Measurements from ENCODE around the gene GAB1.
A peak's percentile ranks its signal among the peaks of the same experiment; 100 is the strongest.

The GAB1 gene

GRCh38 chr4:143358923-143359643 is 22.4 kb downstream of the GAB1 start:
- no peak for TF ChIP-seq ZNF274 (IDR thresholded peaks at IDR 0.05; ENCODE audit: low read depth, low read length)
- peak overlapping the region; percentile 46 for H3K4me3 ChIP-seq (ENCODE audit: low read length)

- TF ChIP-seq ZNF274 (IDR thresholded peaks at IDR 0.05; ENCODE audit: low read depth, low read length): no peak
- H3K4me3 ChIP-seq (ENCODE audit: low read length): peak overlapping the region; percentile 46
Observed at GRCh38 chr4:143359644-143360193, 23.0 kb downstream of the GAB1 start.

GRCh38 chr4:143360838-143361625 is 24.4 kb downstream of the GAB1 start:
- TF ChIP-seq ZNF274 (IDR thresholded peaks at IDR 0.05; ENCODE audit: low read depth, low read length): no peak
- no peak overlapping the region for H3K4me3 ChIP-seq (ENCODE audit: low read length)

GRCh38 chr4:143362349-143363046 is 25.8 kb downstream of the GAB1 start:
- no peak overlapping the region for H3K4me3 ChIP-seq (ENCODE audit: low read length)
- TF ChIP-seq ZNF274 (IDR thresholded peaks at IDR 0.05; ENCODE audit: low read depth, low read length): no peak

DNA sequence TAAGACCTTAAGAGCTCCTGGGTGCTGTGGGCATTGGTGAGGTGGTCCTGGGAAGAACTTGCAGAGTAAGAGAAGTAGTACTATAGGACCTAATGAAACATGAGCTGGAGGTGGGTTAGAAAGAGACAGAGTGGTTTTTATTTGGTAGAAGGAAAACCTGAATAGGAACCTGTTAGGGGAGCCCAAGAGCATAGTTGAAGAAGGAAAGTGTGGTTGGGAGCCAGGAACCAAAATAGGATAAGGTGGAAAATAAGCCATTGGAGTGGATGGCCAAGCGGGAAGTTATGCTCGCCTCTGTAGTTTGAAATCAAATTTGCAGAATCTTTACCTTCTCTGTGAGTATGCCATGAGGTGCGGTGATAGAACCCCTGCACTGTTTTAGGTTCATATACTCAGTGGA is 26.7 kb downstream of the GAB1 start:
- no peak overlapping the region for H3K4me3 ChIP-seq (ENCODE audit: low read length)
- TF ChIP-seq ZNF274 (IDR thresholded peaks at IDR 0.05; ENCODE audit: low read depth, low read length): no peak

- H3K4me3 ChIP-seq (ENCODE audit: low read length): no peak overlapping the region
- no peak for TF ChIP-seq ZNF274 (IDR thresholded peaks at IDR 0.05; ENCODE audit: low read depth, low read length)
Observed at GRCh38 chr4:143364063-143364462, 27.4 kb downstream of the GAB1 start.

- TF ChIP-seq ZNF274 (IDR thresholded peaks at IDR 0.05; ENCODE audit: low read depth, low read length): no peak
- H3K4me3 ChIP-seq (ENCODE audit: low read length): no peak overlapping the region
Observed at GRCh38 chr4:143367863-143368262, 31.2 kb downstream of the GAB1 start.

DNA sequence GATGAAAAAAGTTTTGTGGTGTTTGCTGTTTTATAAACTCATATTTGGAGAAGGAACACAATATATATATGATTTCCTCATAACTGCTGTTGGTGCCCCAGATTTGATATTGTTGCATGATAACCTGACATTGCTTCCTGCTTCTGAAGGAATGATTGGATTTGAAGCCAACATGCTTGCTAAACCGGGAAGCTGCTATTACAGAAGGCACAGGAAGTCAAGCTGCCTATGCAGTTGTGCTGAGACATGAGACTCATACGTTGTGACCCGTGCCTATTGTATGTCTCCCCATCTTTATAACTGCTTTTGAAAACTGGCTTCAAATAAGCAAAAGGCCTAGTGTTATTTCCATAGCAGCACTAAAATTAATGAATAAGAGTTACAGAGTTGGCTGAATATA is 32.9 kb downstream of the GAB1 start:
- H3K4me3 ChIP-seq (ENCODE audit: low read length): no peak overlapping the region

GRCh38 chr4:143372093-143372915 is 35.6 kb downstream of the GAB1 start:
- H3K4me3 ChIP-seq (ENCODE audit: low read length): no peak overlapping the region
- no peak for TF ChIP-seq ZNF274 (IDR thresholded peaks at IDR 0.05; ENCODE audit: low read depth, low read length)

More for the DNA sequence above, 32.9 kb downstream of the GAB1 start:
- TF ChIP-seq ZNF274 (IDR thresholded peaks at IDR 0.05; ENCODE audit: low read depth, low read length): no peak

GRCh38 chr4:143374255-143374654 is 37.6 kb downstream of the GAB1 start:
- no peak overlapping the region for H3K4me3 ChIP-seq (ENCODE audit: low read length)
- no peak for TF ChIP-seq ZNF274 (IDR thresholded peaks at IDR 0.05; ENCODE audit: low read depth, low read length)

DNA sequence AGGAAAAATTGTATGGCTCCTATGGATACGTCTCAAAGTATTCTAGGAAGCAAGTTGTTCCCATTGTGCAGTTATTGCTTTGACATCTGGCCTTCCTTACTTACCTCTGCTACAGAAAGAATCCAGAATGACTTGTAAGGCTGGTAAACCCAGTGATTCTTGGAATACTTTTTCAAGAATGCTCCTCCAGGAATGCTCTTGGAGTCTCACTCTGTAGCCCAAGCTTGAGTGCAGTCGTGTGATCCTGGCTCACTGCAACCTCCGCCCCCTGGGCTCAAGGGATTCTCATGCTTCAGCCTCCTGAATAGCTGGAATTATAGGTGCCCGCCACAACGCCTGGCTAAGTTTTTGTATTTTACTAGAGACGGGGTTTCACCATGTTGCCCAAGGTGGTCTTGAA is 38.1 kb downstream of the GAB1 start:
- no peak overlapping the region for H3K4me3 ChIP-seq (ENCODE audit: low read length)
- TF ChIP-seq ZNF274 (IDR thresholded peaks at IDR 0.05; ENCODE audit: low read depth, low read length): no peak

- TF ChIP-seq ZNF274 (IDR thresholded peaks at IDR 0.05; ENCODE audit: low read depth, low read length): no peak
- peak overlapping the region; percentile 8; the same call in 1 of the 2 replicates for H3K4me3 ChIP-seq (ENCODE audit: low read length)
Observed at GRCh38 chr4:143375326-143376073, 38.8 kb downstream of the GAB1 start.

GRCh38 chr4:143377611-143378099 is 41.0 kb downstream of the GAB1 start:
- no peak overlapping the region; the same call in 1 of the 2 replicates for H3K4me3 ChIP-seq (ENCODE audit: low read length)
- TF ChIP-seq ZNF274 (IDR thresholded peaks at IDR 0.05; ENCODE audit: low read depth, low read length): no peak
